Activated naive CD4-positive, alpha-beta T cell treated with anti-CD3 and anti-CD28 coated beads, Interleukin-2, amount 10 ng/mL, durations not matched to agents 7 days and 5 days (primary cell): ENCODE measurements around the gene MROH7.

Experiments
- CTCF ChIA-PET: fragments of 350-600 bp; sonication (Branson Sonifier 250); formaldehyde crosslinking; loops from one replicate; lab custom pipeline; 2021; ENCODE audit warnings: antibody characterized with exemption; lab: Charles Lee
- DNase-seq: peaks from one replicate; pipeline ENCODE4 v3.0.0-alpha.2; 2020
- H3K27ac Mint-ChIP-seq: one replicate; pipeline ENCODE4 v1.8.0; 2021; ENCODE audit warnings: mild to moderate bottlenecking, moderate library complexity, mixed read lengths
- H3K27me3 Mint-ChIP-seq: one replicate; pipeline ENCODE4 v1.8.0; 2021; ENCODE audit warnings: mild to moderate bottlenecking, mixed read lengths
- H3K36me3 Mint-ChIP-seq: one replicate; pipeline ENCODE4 v1.8.0; 2021; ENCODE audit warnings: mixed read lengths
- H3K4me1 Mint-ChIP-seq: one replicate; pipeline ENCODE4 v1.8.0; 2021; ENCODE audit warnings: mixed read lengths
- H3K4me3 Mint-ChIP-seq: one replicate; pipeline ENCODE4 v1.8.0; 2021; ENCODE audit warnings: mild to moderate bottlenecking, moderate library complexity, mixed read lengths
- H3K9me3 Mint-ChIP-seq: one replicate; pipeline ENCODE4 v1.8.0; 2021; ENCODE audit warnings: mixed read lengths

The MROH7 gene

DNA sequence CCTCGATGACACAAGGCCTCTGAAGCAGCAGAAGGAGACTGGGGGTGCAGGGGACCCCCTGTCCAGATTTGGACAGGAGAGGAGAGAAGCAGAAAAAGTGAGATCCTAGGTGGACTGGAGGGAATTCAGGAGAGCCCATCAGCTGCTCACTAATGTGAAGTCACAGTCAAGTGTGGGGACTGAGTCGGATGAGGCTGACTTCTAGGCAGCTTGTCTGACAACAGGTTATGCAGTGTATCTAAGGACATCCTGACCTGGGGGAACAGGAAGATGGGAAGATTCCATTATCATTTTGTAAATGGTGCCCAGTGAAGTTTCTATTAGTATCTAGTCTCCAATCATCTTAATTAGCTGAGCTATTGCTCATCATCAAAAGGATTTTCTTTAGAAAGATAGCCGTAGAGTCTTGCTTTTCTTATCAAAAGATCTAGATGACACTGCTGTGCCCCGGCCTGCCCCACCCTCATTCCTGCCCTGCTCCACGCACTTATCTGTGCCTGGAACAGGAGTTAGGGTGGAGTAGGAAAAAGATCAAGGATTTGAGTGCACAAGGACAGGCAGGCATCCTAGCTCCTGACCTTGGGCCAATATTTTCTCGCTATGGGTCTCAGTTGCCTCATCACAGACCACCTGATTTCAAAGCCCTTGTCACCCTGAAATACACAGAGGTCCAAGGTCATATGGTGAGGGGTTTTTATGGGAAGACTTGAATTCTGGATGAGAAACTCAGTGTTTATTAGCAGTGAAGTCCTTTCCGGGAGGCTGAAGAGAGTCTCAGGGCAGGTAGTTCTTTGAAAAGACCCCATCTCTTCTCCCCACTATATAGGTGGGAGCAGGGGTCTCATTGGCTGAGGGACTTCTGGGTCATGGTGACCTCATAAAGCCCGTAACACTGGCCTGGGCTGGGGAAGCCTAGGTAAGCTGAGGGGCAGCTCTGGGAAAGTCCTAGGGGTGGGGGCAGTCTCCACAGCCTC is at the start of gene MROH7:
Gene MROH7, plus strand, starts transcription at position 924 of the 974 bp plus-strand sequence. CDS start 11,141 bp downstream, outside the sequence.
- H3K27ac Mint-ChIP-seq: no peak within 1 kb of the TSS
- no peak for DNase-seq
- H3K4me1 Mint-ChIP-seq: no peaks in the 10 kb centered on the region
- H3K27me3 Mint-ChIP-seq: peaks cover 16% of the 10 kb centered on the region
- CTCF ChIA-PET: no interaction called here
- H3K9me3 Mint-ChIP-seq: peaks cover 7% of the 10 kb centered on the region
- H3K36me3 Mint-ChIP-seq: no peaks in the 10 kb centered on the region
- H3K4me3 Mint-ChIP-seq: no peak within 1 kb of the TSS

DNA sequence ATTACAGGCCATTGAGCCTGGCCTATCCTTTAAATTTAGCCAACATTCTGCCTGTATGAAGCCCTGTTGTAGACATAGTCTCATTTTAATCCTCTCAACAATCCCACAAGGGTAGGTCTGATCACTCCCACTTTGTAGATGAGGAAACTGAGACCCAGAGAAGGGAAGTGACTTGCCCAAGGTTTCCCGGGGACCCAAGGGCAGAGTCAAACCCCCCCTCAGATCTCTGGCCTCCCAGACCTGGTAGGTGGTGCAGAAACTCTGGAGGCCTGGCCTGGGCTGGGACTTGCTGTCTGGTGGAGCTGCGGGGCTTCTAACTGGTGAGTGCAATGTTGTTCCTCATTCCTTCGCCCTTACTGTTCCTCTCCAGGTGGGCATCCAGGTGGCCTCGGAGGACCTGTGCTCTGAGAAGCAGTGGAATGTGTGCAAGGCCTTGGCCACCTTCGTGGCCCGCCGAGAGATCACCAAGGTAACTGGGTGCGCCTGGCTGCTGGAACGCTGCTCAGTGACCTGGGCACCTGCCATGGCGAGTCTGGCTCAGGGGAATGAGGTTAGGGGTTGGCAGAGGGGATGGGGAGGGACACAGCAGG is 47.9 kb upstream of the MROH7 start:
- no peaks in the 10 kb centered on the region for H3K4me1 Mint-ChIP-seq
- H3K4me3 Mint-ChIP-seq: no peak overlapping the region
- no peaks in the 10 kb centered on the region for H3K9me3 Mint-ChIP-seq
- no peak overlapping the region for H3K27ac Mint-ChIP-seq
- no peaks in the 10 kb centered on the region for H3K36me3 Mint-ChIP-seq
- DNase-seq: no peak
- no peaks in the 10 kb centered on the region for H3K27me3 Mint-ChIP-seq
- CTCF ChIA-PET: no interaction called here

DNA sequence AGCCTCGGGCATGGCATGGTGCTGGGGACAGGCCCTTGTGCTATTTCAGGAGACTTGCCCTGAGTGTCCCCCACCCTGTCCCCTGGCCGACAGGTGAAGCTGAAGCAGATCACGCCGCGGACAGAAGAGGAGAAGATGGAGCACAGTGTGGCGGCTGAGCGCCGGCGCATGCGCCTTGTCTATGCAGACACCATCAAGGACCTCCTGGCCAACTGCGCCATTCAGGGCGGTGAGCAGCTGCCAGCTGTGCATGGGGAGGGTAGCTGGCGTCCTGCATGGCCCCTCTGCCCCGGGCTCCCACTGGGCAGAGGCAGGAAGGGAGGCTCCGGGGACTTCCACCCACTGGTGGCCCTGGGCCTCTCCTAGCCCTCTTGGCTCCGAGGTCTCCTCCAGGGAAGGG is 47.1 kb upstream of the MROH7 start:
- H3K9me3 Mint-ChIP-seq: no peaks in the 10 kb centered on the region
- H3K4me3 Mint-ChIP-seq: no peak overlapping the region
- DNase-seq: no peak
- CTCF ChIA-PET: no interaction called here
- no peaks in the 10 kb centered on the region for H3K27me3 Mint-ChIP-seq
- no peaks in the 10 kb centered on the region for H3K36me3 Mint-ChIP-seq
- no peak overlapping the region for H3K27ac Mint-ChIP-seq
- no peaks in the 10 kb centered on the region for H3K4me1 Mint-ChIP-seq

DNA sequence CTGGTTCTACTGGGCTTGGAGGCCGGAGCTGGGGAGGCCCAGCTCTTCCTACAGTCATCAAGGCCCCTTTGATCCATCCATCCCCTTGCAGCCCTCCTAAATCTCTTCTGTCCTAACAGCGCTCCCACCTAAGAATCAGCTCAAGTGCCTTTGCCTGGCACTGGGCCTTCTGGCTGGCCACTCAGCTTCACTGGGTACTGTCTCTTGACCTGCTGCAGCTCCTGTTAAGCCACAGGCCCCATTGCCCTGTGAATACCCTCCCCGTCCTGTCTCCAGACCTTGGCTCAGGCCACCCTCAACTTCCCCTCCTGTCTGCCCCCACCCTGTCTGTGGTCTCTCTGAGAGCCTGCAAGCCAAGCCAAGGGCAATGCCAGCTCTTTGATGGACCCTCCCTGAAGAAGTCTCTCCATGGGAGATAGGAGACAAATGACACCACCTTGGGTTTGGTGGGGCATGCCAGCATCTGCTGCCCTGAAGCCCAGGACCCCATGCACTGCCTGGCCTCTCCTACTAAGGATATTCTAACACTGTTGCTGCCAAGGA is 45.6 kb upstream of the MROH7 start:
- CTCF ChIA-PET: no interaction called here
- Mint-ChIP-seq H3K9me3 (no peaks in the 10 kb centered on the region), H3K27me3 (no peaks in the 10 kb centered on the region), H3K4me3 (no peak overlapping the region), H3K27ac (peak overlapping the region; percentile 20), H3K4me1 (no peaks in the 10 kb centered on the region), H3K36me3 (no peaks in the 10 kb centered on the region)
- no peak for DNase-seq

DNA sequence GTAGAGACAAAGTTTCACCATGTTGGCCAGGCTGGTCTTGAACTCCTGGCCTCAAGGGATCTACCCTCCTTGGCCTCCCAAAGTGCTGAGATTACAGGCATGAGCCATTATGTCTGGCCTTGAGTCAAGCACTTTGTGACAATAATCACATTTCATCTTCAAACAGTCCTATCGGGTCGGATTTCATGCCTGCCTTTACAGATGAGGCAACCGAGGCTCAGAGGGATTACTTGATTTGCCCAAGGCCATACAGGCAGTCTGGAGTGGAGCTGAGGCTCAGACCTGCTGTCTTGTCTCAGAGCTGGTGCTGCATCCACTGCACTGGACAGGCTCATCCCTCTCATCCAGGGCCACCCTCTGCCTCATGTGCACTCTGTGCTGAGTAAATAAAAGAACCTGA is 44.8 kb upstream of the MROH7 start:
- CTCF ChIA-PET: no interaction called here

DNA sequence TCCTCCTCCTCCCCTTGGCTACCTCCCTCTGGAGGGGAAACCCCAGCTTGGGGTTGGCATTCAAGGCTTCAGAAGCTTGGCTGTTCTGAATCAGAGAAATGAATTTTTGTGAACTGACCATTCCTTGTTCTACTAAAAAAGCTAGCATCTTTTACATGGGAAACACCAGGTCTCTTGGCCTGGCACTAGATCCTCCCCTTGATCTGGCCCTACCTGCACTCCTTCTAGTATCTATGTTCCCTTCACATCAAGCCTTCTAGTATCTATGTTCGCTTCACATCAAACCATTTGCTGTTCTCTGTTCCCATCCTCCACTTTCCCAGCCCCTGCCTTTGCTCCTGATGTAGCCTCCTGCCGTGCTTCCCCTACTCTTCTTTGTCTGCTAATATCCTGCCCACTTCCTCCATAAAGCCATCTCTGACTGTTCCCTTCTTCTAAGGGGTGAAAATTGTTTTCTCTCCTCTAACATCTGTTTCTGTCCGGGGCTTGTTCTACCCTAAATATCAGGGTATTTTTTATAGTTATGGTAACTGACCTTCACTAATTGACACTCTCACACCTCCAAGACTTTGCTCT is 44.0 kb upstream of the MROH7 start:
- Mint-ChIP-seq H3K4me1 (no peaks in the 10 kb centered on the region), H3K36me3 (no peaks in the 10 kb centered on the region), H3K9me3 (no peaks in the 10 kb centered on the region), H3K4me3 (no peak overlapping the region), H3K27me3 (no peaks in the 10 kb centered on the region), H3K27ac (no peak overlapping the region)
- no peak for DNase-seq
- CTCF ChIA-PET: no interaction called here

More for the DNA sequence above, 44.8 kb upstream of the MROH7 start:
- no peaks in the 10 kb centered on the region for H3K9me3 Mint-ChIP-seq
- no peaks in the 10 kb centered on the region for H3K36me3 Mint-ChIP-seq
- H3K27ac Mint-ChIP-seq: no peak overlapping the region
- no peaks in the 10 kb centered on the region for H3K4me1 Mint-ChIP-seq
- H3K27me3 Mint-ChIP-seq: no peaks in the 10 kb centered on the region
- H3K4me3 Mint-ChIP-seq: no peak overlapping the region
- no peak for DNase-seq

DNA sequence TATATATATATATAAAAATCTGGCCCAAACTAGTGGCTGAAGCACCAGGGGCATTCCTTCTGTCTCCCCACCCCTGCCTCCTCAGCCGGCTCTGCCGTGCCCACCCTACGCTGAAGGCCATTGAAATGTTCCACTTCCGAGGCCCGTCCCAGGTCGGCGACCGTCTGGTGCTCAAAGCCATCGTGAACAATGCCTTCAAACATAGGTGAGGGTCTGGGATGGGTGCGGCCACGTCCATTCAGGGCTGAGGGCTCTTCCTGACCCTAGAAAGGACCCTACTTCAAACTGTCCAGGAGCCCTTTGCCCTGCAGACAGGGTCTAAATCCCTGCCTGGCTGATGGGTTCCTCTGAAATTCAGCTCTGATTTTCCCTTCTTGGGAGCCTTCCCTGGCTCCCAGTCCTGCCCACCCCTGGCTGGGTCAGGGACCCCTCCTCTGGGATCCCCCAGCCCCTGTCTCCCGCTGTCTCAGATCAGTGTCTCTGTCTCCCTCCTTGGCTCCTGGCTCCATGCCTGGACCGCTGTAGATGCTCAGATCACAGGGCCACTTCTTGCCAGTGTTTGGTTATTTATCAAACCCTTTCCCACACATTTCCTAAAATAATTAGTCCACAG is 42.3 kb upstream of the MROH7 start:
- Mint-ChIP-seq H3K4me1 (peaks cover 3% of the 10 kb centered on the region), H3K36me3 (no peaks in the 10 kb centered on the region), H3K27ac (no peak overlapping the region), H3K4me3 (no peak overlapping the region), H3K9me3 (no peaks in the 10 kb centered on the region), H3K27me3 (no peaks in the 10 kb centered on the region)
- DNase-seq: no peak
- CTCF ChIA-PET: no interaction called here

DNA sequence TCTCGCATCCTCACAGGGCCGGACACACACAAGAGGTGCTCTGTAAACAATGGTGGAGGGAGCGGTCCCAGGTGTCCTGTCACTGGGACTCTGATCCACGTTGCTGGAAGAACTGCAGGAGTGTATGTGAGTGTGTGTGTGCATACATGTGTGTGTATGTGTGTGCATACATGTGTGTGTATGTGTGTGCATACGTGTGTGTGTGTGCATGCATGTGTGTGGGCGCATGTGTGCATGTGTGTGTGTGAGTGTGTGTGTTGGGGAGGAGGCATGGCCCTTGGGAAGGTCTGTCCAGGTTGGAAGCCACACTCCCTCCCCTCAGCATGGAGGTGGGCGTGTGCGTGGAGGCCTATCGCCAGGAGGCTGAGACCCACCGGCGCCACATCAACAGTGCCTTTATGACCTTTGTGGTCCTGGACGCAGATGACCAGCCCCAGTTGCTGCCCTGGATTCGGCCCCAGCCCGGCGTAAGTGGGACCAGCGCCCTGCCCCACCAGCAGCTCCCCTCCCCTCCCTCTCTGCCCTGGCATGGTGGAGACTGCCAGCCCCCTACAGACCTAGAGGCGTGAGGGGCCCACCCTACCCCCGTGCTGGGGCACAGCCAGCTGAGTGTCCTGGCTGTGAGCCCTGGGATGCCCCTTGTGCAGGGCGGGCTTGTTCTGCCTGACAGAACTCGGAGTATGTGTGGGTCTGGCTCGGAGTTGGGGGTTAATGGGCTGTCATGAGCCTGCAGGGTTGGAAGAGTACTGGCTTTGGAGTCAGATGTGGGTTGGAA is 40.5 kb upstream of the MROH7 start:
- Mint-ChIP-seq H3K4me3 (no peak overlapping the region), H3K27ac (no peak overlapping the region), H3K4me1 (peaks cover 14% of the 10 kb centered on the region), H3K27me3 (peaks cover 5% of the 10 kb centered on the region), H3K36me3 (no peaks in the 10 kb centered on the region), H3K9me3 (no peaks in the 10 kb centered on the region)
- no peak for DNase-seq
- CTCF ChIA-PET: no interaction called here

DNA sequence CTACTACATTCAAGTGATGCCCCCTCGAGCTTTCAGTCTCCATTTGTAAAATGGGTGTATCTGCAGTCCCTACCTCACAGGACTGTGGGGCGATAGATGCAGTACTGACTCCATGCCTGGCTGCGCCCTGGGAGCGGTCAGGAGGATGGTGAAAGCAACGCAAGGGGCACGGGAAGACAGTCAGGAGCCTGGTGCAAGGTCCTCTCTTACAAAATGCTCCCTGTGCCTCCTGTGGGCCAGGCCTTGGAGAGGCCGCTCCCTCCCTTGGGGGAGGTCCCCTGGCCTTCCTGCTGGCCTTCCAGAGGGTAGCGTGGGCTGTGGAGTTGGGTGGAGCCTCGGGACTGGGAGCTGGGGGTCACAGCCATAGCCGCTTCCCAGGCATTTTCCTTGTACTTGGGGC is 39.9 kb upstream of the MROH7 start:
- CTCF ChIA-PET: no interaction called here
- DNase-seq: no peak
- H3K4me3 Mint-ChIP-seq: no peak overlapping the region
- no peaks in the 10 kb centered on the region for H3K9me3 Mint-ChIP-seq
- no peaks in the 10 kb centered on the region for H3K36me3 Mint-ChIP-seq
- peaks cover 5% of the 10 kb centered on the region for H3K27me3 Mint-ChIP-seq
- no peak overlapping the region for H3K27ac Mint-ChIP-seq
- H3K4me1 Mint-ChIP-seq: peaks cover 14% of the 10 kb centered on the region

DNA sequence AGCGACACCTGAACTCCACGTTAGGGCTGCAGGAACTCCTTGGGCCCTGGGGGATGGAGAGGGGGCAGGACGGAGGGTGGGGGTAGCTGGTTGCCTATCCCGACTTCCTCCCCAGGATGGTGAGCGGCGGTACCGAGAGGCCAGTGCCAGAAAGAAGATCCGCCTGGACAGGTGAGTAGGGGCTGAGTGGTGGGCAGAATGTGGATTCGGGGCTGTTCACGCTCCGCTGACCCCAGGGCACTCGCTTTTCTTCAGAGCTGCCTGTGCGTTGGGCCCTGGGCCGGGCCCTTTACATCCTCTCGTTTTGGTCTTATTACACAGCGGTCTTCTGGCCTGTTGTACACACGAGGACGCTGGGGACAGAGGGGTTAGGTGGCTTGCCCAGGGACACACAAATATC is 39.0 kb upstream of the MROH7 start:
- H3K27me3 Mint-ChIP-seq: peaks cover 5% of the 10 kb centered on the region
- no peak for DNase-seq
- H3K9me3 Mint-ChIP-seq: no peaks in the 10 kb centered on the region
- H3K27ac Mint-ChIP-seq: no peak overlapping the region
- no peaks in the 10 kb centered on the region for H3K36me3 Mint-ChIP-seq
- H3K4me3 Mint-ChIP-seq: no peak overlapping the region
- CTCF ChIA-PET: no interaction called here
- H3K4me1 Mint-ChIP-seq: peaks cover 14% of the 10 kb centered on the region

DNA sequence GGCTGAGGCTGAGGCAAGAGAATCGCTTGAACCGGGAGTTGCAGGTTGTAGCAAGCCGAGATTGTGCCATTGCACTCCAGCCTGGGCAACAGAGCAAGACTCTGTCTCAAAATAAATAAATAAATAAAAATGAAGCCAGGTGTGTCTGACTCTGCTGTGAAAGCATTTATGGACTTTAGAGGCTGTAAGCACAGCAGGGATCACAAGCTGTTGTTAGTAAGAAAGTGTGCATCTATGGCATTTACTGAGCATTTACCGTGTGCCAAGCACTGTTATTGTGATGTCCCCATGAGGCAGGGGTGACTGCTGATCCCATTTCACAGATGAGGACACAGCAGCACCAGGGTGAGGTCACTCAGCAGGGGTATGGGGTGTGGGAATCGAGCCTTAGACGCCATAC is 38.3 kb upstream of the MROH7 start:
- H3K27ac Mint-ChIP-seq: peak overlapping the region; percentile 19
- no peak overlapping the region for H3K4me3 Mint-ChIP-seq
- no peaks in the 10 kb centered on the region for H3K9me3 Mint-ChIP-seq
- CTCF ChIA-PET: no interaction called here
- peaks cover 5% of the 10 kb centered on the region for H3K27me3 Mint-ChIP-seq
- peaks cover 14% of the 10 kb centered on the region for H3K4me1 Mint-ChIP-seq
- no peak for DNase-seq
- H3K36me3 Mint-ChIP-seq: no peaks in the 10 kb centered on the region

DNA sequence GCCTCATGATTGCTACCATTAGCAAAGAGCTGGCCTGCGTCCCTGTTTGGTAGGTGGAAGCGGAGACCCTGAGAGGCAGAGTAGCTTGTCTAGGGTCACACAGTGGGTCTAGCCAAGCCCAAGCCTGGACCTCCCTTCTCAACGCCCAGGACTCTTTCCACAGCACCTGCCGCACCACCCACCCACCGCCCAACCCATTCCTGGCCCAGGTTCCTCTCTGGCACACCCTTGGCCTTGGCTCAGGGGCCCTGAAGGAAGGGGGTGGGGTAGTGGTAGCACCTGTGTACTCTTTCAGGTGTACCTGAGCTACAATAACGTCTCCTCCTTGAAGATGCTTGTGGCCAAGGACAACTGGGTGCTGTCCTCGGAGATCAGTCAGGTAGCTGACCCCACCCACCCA is 37.5 kb upstream of the MROH7 start:
- no peak for DNase-seq
- H3K4me1 Mint-ChIP-seq: peaks cover 14% of the 10 kb centered on the region
- CTCF ChIA-PET: no interaction called here
- no peaks in the 10 kb centered on the region for H3K9me3 Mint-ChIP-seq
- H3K36me3 Mint-ChIP-seq: no peaks in the 10 kb centered on the region
- peaks cover 5% of the 10 kb centered on the region for H3K27me3 Mint-ChIP-seq
- H3K27ac Mint-ChIP-seq: peak overlapping the region; percentile 52
- no peak overlapping the region for H3K4me3 Mint-ChIP-seq

DNA sequence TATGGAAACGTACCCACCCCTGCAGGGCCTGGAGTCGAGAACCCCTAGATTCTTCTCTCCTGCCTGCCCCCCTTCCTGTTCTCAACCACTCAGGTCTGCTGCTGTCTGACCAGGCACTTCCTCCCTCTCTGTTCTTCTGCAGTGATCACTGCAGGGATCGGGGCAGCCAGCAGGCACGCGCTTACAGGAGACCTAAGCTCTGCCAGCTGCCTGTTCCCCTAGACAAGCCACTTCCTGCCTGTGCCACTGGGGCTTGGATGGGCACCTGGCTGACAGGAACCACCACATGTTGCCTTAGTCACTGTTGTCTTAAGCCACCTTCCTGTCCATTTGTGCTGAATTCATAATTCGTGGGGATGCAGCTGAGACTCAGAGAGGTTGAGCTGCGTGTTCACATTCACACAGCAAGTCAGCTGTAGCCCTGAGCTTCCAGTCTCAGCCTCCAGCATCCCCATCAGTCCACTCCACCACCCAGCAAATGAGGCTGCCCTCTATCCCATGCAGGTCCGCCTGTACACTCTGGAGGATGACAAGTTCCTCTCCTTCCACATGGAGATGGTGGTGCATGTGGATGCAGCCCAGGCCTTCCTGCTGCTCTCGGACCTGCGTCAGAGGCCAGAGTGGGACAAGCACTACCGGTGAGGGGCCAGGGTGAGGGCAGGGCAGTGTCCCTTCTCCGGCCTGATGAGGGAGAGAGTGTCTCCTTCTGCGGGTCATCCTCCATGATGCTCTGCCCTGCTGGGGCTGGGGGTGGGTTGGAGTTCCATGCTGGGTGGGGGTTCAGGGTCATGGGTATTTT is 36.8 kb upstream of the MROH7 start:
- H3K9me3 Mint-ChIP-seq: no peaks in the 10 kb centered on the region
- peak overlapping the region; percentile 52 for H3K27ac Mint-ChIP-seq
- no peak overlapping the region for H3K4me3 Mint-ChIP-seq
- H3K27me3 Mint-ChIP-seq: peaks cover 5% of the 10 kb centered on the region
- CTCF ChIA-PET: no interaction called here
- peaks cover 14% of the 10 kb centered on the region for H3K4me1 Mint-ChIP-seq
- no peaks in the 10 kb centered on the region for H3K36me3 Mint-ChIP-seq
- DNase-seq: peak; percentile 55
